ENCODE results near the gene PRMT7. TPM values are rescaled to one million over a fixed set of nuclear protein-coding genes. Genes with fewer than 3 reads are reported as not detected.

PRMT7 gene
- total RNA-seq, 1 donor from 2014 or later = 30.0 TPM

DNA sequence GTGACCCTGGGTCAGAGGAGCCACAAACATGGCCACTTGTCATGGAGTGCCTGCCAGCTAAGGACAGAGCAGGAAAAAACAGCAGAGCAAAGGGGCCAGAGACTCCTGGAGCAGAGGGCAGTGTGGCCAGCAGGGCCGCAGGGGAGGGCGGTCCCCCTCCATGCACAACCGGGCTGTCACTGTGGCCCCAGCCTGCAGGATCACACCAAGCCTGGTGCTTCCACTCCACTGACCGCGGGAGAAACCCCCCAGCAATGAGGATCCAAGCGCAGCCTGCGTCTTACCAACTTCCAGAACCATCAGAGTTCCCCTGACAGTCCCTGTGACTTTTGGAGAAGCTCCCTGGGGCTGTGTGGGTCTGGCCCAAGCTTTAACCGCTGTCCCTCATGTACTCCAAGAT is 62.0 kb downstream of the PRMT7 start:
- TF ChIP-seq, protein P1, sequence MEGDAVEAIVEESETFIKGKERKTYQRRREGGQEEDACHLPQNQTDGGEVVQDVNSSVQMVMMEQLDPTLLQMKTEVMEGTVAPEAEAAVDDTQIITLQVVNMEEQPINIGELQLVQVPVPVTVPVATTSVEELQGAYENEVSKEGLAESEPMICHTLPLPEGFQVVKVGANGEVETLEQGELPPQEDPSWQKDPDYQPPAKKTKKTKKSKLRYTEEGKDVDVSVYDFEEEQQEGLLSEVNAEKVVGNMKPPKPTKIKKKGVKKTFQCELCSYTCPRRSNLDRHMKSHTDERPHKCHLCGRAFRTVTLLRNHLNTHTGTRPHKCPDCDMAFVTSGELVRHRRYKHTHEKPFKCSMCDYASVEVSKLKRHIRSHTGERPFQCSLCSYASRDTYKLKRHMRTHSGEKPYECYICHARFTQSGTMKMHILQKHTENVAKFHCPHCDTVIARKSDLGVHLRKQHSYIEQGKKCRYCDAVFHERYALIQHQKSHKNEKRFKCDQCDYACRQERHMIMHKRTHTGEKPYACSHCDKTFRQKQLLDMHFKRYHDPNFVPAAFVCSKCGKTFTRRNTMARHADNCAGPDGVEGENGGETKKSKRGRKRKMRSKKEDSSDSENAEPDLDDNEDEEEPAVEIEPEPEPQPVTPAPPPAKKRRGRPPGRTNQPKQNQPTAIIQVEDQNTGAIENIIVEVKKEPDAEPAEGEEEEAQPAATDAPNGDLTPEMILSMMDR (IDR thresholded peaks at IDR 0.05) = no peak
- DNase-seq (no peak), ATAC-seq (no peak)
- Histone ChIP-seq H3K4me1 (no peaks in the 10 kb centered on the region), H3K4me3 (no peak overlapping the region), H3K9me3 (no peaks in the 10 kb centered on the region), H3K36me3 (no peaks in the 10 kb centered on the region), H3K27me3 (no peaks in the 10 kb centered on the region), H3K27ac (no peak overlapping the region)
- intact Hi-C loops (cut with DNase I) = no loop called here

- Histone ChIP-seq H3K4me1 (no peaks in the 10 kb centered on the region), H3K27me3 (no peaks in the 10 kb centered on the region), H3K4me3 (no peak overlapping the region), H3K9me3 (no peaks in the 10 kb centered on the region), H3K36me3 (no peaks in the 10 kb centered on the region), H3K27ac (no peak overlapping the region)
- no peak for ATAC-seq
- TF ChIP-seq, protein P1 (IDR thresholded peaks at IDR 0.05) = no peak
- DNase-seq = no peak
- intact Hi-C loops (cut with DNase I) = no loop called here
Measured at GRCh38 chr16:68373528-68374245, 62.9 kb downstream of the PRMT7 start.

DNA sequence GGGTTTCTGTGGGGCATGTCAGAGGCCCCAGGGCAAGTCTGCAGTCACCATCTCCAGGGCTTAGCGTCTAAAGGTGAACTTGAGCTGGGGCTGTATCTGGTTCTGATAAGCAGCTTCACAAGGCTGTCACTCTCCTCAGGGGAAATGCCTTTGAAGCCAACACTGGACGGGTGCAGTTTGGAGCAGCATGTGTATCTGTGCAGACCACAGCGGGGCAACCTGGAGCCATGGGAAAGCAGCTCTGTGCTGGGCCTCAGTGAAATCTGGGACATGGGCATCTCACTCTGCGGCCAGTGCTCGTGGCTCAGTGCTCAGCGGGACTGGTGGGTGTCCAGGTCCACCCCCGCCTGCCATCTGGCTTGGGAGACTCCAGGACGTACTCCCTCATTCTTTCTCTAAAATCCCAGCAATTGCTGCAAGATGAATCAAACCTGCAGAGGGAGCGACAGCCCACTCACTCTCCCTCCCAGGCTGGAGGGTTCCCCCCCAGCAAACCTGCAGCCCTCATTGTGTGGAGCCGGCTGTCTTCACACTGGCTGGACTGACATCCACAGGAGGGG is 63.5 kb downstream of the PRMT7 start:
- DNase-seq = no peak
- no peak overlapping the region for H3K4me3 ChIP-seq
- H3K27me3 ChIP-seq = no peaks in the 10 kb centered on the region
- TF ChIP-seq, protein P1 (IDR thresholded peaks at IDR 0.05) = no peak
- no peak for ATAC-seq
- H3K36me3 ChIP-seq = no peaks in the 10 kb centered on the region
- intact Hi-C loops (cut with DNase I) = no loop called here
- H3K4me1 ChIP-seq = no peaks in the 10 kb centered on the region
- H3K9me3 ChIP-seq = no peaks in the 10 kb centered on the region
- H3K27ac ChIP-seq = no peak overlapping the region

GRCh38 chr16:68374961-68375660 is 64.3 kb downstream of the PRMT7 start:
- Histone ChIP-seq H3K27me3 (no peaks in the 10 kb centered on the region), H3K36me3 (no peaks in the 10 kb centered on the region), H3K4me1 (no peaks in the 10 kb centered on the region), H3K4me3 (no peak overlapping the region), H3K27ac (no peak overlapping the region), H3K9me3 (no peaks in the 10 kb centered on the region)
- DNase-seq (no peak), ATAC-seq (no peak)
- intact Hi-C loops (cut with DNase I) = no loop called here
- TF ChIP-seq, protein P1 (IDR thresholded peaks at IDR 0.05) = no peak

DNA sequence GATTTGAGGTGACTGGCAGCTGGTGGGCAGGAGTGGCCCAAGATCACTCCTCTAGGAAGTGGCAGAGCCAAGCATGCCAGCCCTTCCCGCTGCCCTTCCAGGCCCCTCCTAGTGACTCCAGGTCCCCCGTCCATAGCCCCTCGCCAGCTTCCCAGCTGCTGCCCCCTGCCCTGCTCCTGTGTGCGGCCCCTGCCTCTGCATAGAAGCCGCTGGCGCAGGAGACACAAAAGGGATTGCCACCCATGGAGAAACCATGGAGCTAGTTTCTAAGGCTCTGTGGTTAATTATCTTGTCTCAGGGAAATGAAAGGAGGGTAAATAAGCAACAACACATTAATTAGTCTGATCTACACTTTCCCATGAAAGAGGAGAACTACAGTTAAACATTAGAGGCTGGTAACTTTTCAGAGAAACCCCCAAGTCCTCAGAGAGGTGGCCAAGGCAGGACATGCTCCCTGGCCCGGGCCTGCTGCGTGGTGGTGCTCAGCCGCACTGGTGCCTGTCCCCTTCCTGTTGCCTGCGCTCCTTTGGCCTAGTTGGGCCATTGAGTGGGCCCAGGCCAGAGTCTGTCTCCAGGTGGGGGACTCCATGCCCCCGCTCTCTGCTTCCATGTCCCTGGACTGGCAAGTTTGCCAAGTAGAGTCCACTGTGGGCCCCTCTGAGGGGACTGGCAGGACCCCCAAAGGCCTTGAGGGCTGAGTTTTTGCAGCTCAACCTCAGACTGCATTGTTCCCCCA is 65.2 kb downstream of the PRMT7 start:
- H3K4me3 ChIP-seq = no peak overlapping the region
- DNase-seq (no peak), ATAC-seq (no peak)
- H3K27ac ChIP-seq = no peak overlapping the region
- intact Hi-C loops (cut with DNase I) = no loop called here
- no peaks in the 10 kb centered on the region for H3K27me3 ChIP-seq
- H3K4me1 ChIP-seq = no peaks in the 10 kb centered on the region
- no peaks in the 10 kb centered on the region for H3K36me3 ChIP-seq
- TF ChIP-seq, protein P1 (IDR thresholded peaks at IDR 0.05) = no peak
- no peaks in the 10 kb centered on the region for H3K9me3 ChIP-seq

Data from upper lobe of right lung (tissue), 1 donor.